Measurements from ENCODE around the gene FGF19. TPM values are rescaled to one million over a fixed set of nuclear protein-coding genes. Genes with fewer than 3 reads are reported as not detected.
A peak's percentile ranks its signal among the peaks of the same experiment; 100 is the strongest.

FGF19 gene
- total RNA-seq, 1 donor from 2014 or later: 3.5 TPM

DNA sequence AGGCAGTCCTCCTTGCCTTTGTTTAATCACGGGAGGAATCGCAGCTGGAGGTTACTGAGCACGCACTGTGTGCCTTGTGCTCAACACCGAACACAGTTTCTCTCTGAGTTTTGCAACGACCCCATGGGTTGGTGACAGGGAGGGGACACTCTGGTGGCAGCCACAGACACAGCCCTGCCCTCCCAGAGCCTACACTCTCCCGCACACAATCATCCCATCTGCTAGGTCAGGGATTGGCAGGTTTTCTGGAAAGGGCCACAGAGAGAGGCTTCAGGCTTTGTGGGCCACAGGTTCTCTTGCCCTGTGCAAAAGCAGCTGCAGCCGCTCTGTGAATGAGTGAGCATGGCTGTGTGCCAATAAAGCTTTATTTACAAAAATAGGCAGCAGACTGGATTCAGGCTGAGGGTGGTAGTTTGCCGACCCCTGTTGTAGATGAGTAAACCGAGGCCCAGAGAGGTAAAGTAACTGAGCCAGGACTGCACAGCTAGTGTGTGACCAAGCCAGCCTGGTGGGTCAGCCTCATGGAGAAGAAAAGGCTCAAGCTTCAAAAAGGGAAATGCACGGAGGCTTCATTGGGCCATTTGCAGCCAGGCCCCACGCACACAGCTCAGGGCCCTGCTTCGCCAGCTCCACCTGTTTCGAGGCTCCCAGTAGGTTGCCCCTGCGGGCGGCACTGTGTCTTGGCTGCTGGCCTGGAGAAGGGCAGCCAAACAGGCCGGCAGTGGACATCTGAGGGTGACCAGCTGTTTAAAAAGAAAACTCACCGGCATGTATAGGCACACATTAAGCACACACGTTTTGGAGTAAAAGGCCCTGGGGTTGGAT is 45.0 kb downstream of the FGF19 start:
- Mint-ChIP-seq H3K4me3 (no peak overlapping the region), H3K9me3 (no peaks in the 10 kb centered on the region), H3K27ac (peak overlapping the region; percentile 63), H3K36me3 (peaks cover 1% of the 10 kb centered on the region), H3K27me3 (no peaks in the 10 kb centered on the region), H3K4me1 (ENCODE audit: unreplicated experiment) (peaks cover 9% of the 10 kb centered on the region)
- DNase-seq (ENCODE audit: extremely low spot score, unreplicated experiment): no peak
- TF ChIP-seq, protein P1, sequence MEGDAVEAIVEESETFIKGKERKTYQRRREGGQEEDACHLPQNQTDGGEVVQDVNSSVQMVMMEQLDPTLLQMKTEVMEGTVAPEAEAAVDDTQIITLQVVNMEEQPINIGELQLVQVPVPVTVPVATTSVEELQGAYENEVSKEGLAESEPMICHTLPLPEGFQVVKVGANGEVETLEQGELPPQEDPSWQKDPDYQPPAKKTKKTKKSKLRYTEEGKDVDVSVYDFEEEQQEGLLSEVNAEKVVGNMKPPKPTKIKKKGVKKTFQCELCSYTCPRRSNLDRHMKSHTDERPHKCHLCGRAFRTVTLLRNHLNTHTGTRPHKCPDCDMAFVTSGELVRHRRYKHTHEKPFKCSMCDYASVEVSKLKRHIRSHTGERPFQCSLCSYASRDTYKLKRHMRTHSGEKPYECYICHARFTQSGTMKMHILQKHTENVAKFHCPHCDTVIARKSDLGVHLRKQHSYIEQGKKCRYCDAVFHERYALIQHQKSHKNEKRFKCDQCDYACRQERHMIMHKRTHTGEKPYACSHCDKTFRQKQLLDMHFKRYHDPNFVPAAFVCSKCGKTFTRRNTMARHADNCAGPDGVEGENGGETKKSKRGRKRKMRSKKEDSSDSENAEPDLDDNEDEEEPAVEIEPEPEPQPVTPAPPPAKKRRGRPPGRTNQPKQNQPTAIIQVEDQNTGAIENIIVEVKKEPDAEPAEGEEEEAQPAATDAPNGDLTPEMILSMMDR (conservative IDR thresholded peaks at IDR 0.05): no peak

DNA sequence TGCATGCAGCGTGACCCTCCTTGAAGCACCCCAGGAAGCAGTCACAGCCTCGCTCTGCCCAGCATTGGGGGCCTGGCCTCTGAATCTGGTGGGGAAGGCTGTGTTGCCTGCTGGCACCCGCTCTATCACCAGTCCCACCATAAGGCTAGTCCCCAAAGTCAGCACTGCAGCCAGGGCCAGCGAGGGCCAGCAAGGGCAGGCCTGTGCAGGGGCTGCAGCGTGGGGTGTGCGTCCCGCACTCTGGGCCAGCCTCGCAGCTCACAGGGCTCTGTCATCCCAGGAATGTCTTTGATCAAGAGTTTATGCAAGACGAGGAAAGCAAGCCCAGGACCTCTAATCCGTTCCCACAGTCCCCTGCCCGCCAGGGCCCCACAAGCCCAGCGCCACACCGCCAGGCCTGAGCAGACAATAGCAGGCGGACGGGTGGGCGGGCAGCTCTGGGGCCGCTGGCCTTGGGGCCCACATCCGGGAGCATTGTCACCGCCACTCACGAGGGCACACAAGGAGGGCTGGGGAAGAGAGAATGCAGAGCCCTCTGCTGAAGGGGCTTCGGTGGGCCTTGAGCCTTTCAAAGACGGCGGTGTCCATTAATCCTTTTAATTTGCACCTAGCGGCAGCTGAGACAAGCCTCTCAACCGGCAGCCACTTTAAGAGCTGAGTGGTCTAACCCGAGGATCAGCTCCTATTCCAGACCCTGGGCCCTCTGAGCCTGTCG is 45.8 kb downstream of the FGF19 start:
- Mint-ChIP-seq H3K4me1 (ENCODE audit: unreplicated experiment) (peaks cover 9% of the 10 kb centered on the region), H3K4me3 (peak overlapping the region; percentile 41), H3K27me3 (no peaks in the 10 kb centered on the region), H3K27ac (peak overlapping the region; percentile 63), H3K9me3 (no peaks in the 10 kb centered on the region), H3K36me3 (no peaks in the 10 kb centered on the region)
- no peak for DNase-seq (ENCODE audit: extremely low spot score, unreplicated experiment)
- TF ChIP-seq, protein P1 (conservative IDR thresholded peaks at IDR 0.05): peak; percentile 25

DNA sequence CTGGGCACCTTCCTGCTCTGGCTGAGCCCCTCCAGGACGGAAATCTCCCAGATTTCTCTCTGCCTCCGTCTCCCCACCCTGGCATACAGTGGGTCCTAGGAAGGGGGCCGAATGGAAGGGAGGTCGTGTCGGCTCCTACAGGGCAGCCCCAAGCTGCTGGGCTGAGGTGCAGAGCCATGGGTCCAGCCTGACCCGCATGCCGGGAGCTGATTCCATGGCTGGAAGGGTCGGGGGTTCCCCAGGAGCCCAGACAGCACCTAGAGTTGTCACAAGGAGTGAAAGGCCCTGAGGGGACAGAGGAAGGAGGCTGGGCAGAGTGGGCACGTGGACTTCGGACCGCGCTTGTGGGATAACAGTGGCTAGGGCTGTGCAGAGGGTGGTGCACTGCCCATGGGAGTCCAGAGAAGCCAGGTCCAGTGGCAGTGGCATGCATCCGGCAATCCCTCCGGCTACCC is 46.3 kb downstream of the FGF19 start:
- Mint-ChIP-seq H3K36me3 (no peaks in the 10 kb centered on the region), H3K4me1 (ENCODE audit: unreplicated experiment) (peaks cover 14% of the 10 kb centered on the region), H3K9me3 (no peaks in the 10 kb centered on the region), H3K27ac (peak overlapping the region; percentile 63), H3K27me3 (no peaks in the 10 kb centered on the region), H3K4me3 (no peak overlapping the region)
- DNase-seq (ENCODE audit: extremely low spot score, unreplicated experiment): no peak
- TF ChIP-seq, protein P1 (conservative IDR thresholded peaks at IDR 0.05): no peak

DNA sequence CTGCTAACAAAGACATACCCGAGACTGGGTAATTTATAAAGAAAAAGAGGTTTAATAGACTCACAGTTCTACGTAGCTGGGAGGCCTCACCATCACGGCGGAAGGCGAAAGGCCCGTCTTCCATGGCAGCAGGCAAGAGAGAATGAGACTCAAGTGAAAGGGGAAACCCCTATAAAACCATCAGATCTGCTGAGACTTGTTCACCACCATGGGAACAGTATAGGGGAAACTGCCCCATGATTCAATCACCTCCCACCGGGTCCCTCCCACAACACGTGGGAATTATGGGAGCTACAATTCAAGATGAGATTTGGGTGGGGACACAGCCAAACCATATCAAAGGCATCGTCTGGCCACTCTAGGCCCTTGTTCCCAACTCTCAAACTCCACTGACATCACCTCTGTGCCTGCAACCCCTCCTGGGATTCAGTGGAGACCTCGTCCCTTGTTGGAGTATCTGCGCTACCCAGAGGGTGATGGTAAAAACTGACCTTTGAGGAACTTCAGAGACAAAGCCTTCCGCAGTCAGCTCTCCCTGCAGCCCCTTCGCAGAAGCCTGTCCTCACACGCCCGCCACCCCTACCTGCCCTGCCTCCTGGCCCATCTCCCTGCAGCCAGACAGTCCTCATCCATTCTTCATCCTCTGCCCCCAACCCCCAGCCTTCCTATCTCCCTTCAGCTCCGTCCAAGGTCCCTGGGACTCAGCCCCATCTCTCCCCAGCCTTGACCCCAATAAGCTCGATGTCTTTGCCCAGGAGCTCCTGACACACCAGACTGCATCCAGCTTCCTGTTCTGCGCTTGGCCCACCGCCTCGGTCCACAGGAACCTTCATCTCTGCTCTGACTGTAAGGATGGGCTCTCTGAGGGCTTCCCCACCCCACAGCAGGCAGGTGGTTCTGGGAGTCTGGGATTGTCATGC is 47.0 kb downstream of the FGF19 start:
- Mint-ChIP-seq H3K4me1 (ENCODE audit: unreplicated experiment) (peaks cover 14% of the 10 kb centered on the region), H3K36me3 (no peaks in the 10 kb centered on the region), H3K4me3 (no peak overlapping the region), H3K27me3 (no peaks in the 10 kb centered on the region), H3K9me3 (no peaks in the 10 kb centered on the region), H3K27ac (peak overlapping the region; percentile 46)
- TF ChIP-seq, protein P1 (conservative IDR thresholded peaks at IDR 0.05): no peak
- DNase-seq (ENCODE audit: extremely low spot score, unreplicated experiment): no peak
